Pancreas (tissue), 10 donors: ENCODE measurements around the gene DLG1. TPM values are rescaled to one million over a fixed set of nuclear protein-coding genes. Genes with fewer than 3 reads are reported as not detected.
"Not testable (repeated sequence)": the region's sequence is repeated elsewhere in the genome, so short reads cannot be mapped to it uniquely, and the experiment has no call there.

ENCODE experiments used
- ATAC-seq, 4 donors: fragments of 200-7000 bp; cut with Tn5 transposase; one replicate each; pipeline versions ENCODE4 v1.8.0 to v1.9.1; 2020; ENCODE audit warnings: mild to moderate bottlenecking in 4 of 4, moderate library complexity in 4 of 4
- DNase-seq, 6 donors: peaks; one replicate each; pipeline ENCODE4 v3.0.0-alpha.2; 2020
- FAIRE-seq: peaks from 2 replicates; lab custom pipeline; 2012; peaks lifted over from hg19 to GRCh38; lab: Jason Lieb, UNC
- H3K27ac ChIP-seq, 4 donors: fragments of 200-600 bp; sonication (generic); 1 replicate in 3 of 4; 2 replicates in 1 of 4; pipeline versions ENCODE4 v1.5.0 to v1.8.0; 2020
- H3K27me3 ChIP-seq, 4 donors: fragments of 200-600 bp; one replicate each; pipeline ENCODE4 v1.8.0; 2021
- H3K36me3 ChIP-seq, 3 donors: fragments of 200-600 bp; sonication (generic) in 1 of 3; one replicate each; pipeline versions ENCODE4 v1.5.0 to v1.8.0; 2020 to 2021
- H3K4me1 ChIP-seq, 3 donors: fragments of 200-600 bp; one replicate each; pipeline ENCODE4 v1.8.0; 2021
- H3K4me3 ChIP-seq, 4 donors: fragments of 200-600 bp; sonication (generic) in 2 of 4; one replicate each; pipeline versions ENCODE4 v1.5.0 to v1.8.0; 2020 to 2021
- H3K9me3 ChIP-seq, 4 donors: fragments of 200-600 bp; one replicate each; pipeline ENCODE4 v1.8.0; 2021
- CTCF ChIP-seq, 4 donors: fragments of 200-600 bp; sonication (generic) in 3 of 4; IDR thresholded peaks; one replicate each; pipeline versions ENCODE4 v1.5.0 to v1.8.0; 2021; ENCODE audit warnings: antibody characterized with exemption in 4 of 4
- WGBS, 2 donors: extraction: QIAGEN DNeasy Blood & Tissue Kit; methylation state at CpG; one replicate each; pipeline ENCODE4 v1.1.7; 2013; 5-methylcytosine and 5-hydroxymethylcytosine counted together
- intact Hi-C, 3 donors: fragments of 100-400 bp; cut with DNase I; formaldehyde crosslinking; loops; one replicate each; pipeline versions ENCODE4 v1.11.1 to v1.14.2; 2022
- polyA plus RNA-seq, 2 donors: library from polyadenylated mRNA; stranded (reverse); fragments of 200-250 nt; gene quantifications; one replicate each; pipeline ENCODE4 v1.2.3, GENCODE V29; 2013
- total RNA-seq, 6 donors: library from RNA; stranded (reverse); fragmentation: NEBNext Ultra II Directional in 4 of 6; extraction: Animal tissue kit (Norgen Biotek cat#: 25700) in 4 of 6; gene quantifications; one replicate each; pipeline versions ENCODE4 v1.2.1 to v1.2.4, GENCODE V29; 2021 to 2023
- donor health status: healthy with polysubstance abuse.
- donor health status: DM: no; HTN: no; CAD: no; lungs with moderate emphysema.
- donor health status: DM: no; HTN: no; CAD: no.
- donor health status: control.
- donor health status: control.
- donor health status: Bipolar disorder and iron deficiency.
- donor health status: DM: yes; HTN: yes; CAD: no.
- donor health status: DM: no; HTN: no; CAD: no.
- donor health status: DM: no; HTN: no; CAD: no.
- donor health status: DM: yes; HTN: yes; CAD: no.

Gene DLG1
- total and polyA plus RNA-seq, 8 donors, result 15.9 to 47.9 (median 28.6) TPM

- 89 to 95% methylated on average over 6 of the region's 6 CpGs for WGBS, 2 donors
- H3K4me1 ChIP-seq, result no peaks in the 10 kb centered on the region
- no peak for DNase-seq
- ATAC-seq, result no peak
- peaks cover 0 to 7% (median 0%) of the 10 kb centered on the region in 3 donors for H3K36me3 ChIP-seq
- H3K4me3 ChIP-seq, result no peak overlapping the region
- no peak for FAIRE-seq
- intact Hi-C loops, result no loop called here
- H3K27ac ChIP-seq, result no peak overlapping the region
- no peak for TF ChIP-seq CTCF (IDR thresholded peaks at IDR 0.05)
- no peaks in the 10 kb centered on the region for H3K9me3 ChIP-seq
- H3K27me3 ChIP-seq, result no peaks in the 10 kb centered on the region
Measured at GRCh38 chr3:197041875-197042488, 256.4 kb downstream of the DLG1 start.

- no peak for TF ChIP-seq CTCF (IDR thresholded peaks at IDR 0.05)
- peaks cover 0 to 7% (median 0%) of the 10 kb centered on the region in 3 donors for H3K36me3 ChIP-seq
- H3K4me3 ChIP-seq, result no peak overlapping the region
- FAIRE-seq (no peak), ATAC-seq (no peak), DNase-seq (no peak)
- 67 to 72% methylated on average over 4 of the region's 4 CpGs for WGBS, 2 donors
- no peaks in the 10 kb centered on the region for H3K9me3 ChIP-seq
- no peaks in the 10 kb centered on the region for H3K27me3 ChIP-seq
- no peak overlapping the region for H3K27ac ChIP-seq
- intact Hi-C loops, result no loop called here
- H3K4me1 ChIP-seq, result no peaks in the 10 kb centered on the region
Measured at GRCh38 chr3:197040658-197041057, 257.8 kb downstream of the DLG1 start.

- FAIRE-seq, result no peak
- Histone ChIP-seq H3K27ac (no peak overlapping the region), H3K27me3 (no peaks in the 10 kb centered on the region), H3K9me3 (no peaks in the 10 kb centered on the region), H3K4me3 (no peak overlapping the region), H3K4me1 (no peaks in the 10 kb centered on the region), H3K36me3 (no peaks in the 10 kb centered on the region)
- intact Hi-C loops, result no loop called here
- ATAC-seq, result no peak
- no peak for TF ChIP-seq CTCF (IDR thresholded peaks at IDR 0.05)
- WGBS, 2 donors, result 82 to 89% methylated on average over 14 of the region's 14 CpGs
- DNase-seq, result no peak
Measured at GRCh38 chr3:197038679-197039462, 259.5 kb downstream of the DLG1 start.

GRCh38 chr3:197035577-197035976 lies 262.8 kb downstream of the DLG1 start:
- Histone ChIP-seq H3K4me1 (no peaks in the 10 kb centered on the region), H3K4me3 (no peak overlapping the region), H3K36me3 (no peaks in the 10 kb centered on the region), H3K27ac (no peak overlapping the region), H3K27me3 (no peaks in the 10 kb centered on the region), H3K9me3 (no peaks in the 10 kb centered on the region)
- no peak for FAIRE-seq
- intact Hi-C loops, result no loop called here
- 47 to 61% methylated on average over 3 of the region's 3 CpGs for WGBS, 2 donors
- no peak for TF ChIP-seq CTCF (IDR thresholded peaks at IDR 0.05)
- no peak for DNase-seq
- ATAC-seq, result no peak

- FAIRE-seq, intact Hi-C loops, ATAC-seq: not testable (repeated sequence)
Measured at GRCh38 chr3:197034778-197035177, 263.6 kb downstream of the DLG1 start.

GRCh38 chr3:197033764-197034163 lies 264.6 kb downstream of the DLG1 start:
- H3K4me3 ChIP-seq, H3K9me3 ChIP-seq, FAIRE-seq, H3K4me1 ChIP-seq, H3K27me3 ChIP-seq, H3K27ac ChIP-seq, H3K36me3 ChIP-seq, DNase-seq, intact Hi-C loops, ATAC-seq: not testable (repeated sequence)
- WGBS, 2 donors, result 60 to 73% methylated on average over 3 of the region's 3 CpGs

More at GRCh38 chr3:197034778-197035177, 263.6 kb downstream of the DLG1 start:
- H3K9me3 ChIP-seq, DNase-seq, H3K27me3 ChIP-seq, H3K36me3 ChIP-seq, H3K4me1 ChIP-seq, H3K27ac ChIP-seq, H3K4me3 ChIP-seq: not testable (repeated sequence)
- 57 to 58% methylated on average over 5 of the region's 5 CpGs for WGBS, 2 donors
